Measurements from ENCODE around the gene ARPC5L. TPM values are rescaled to one million over a fixed set of nuclear protein-coding genes. Genes with fewer than 3 reads are reported as not detected.
A peak's percentile ranks its signal among the peaks of the same experiment; 100 is the strongest.

Gene ARPC5L
- total and polyA plus RNA-seq, 2 of the 13 experiments (the other 11 are each of a cell fraction or from before 2014, with no cell fraction given) = 29.9 to 33.8 TPM

DNA sequence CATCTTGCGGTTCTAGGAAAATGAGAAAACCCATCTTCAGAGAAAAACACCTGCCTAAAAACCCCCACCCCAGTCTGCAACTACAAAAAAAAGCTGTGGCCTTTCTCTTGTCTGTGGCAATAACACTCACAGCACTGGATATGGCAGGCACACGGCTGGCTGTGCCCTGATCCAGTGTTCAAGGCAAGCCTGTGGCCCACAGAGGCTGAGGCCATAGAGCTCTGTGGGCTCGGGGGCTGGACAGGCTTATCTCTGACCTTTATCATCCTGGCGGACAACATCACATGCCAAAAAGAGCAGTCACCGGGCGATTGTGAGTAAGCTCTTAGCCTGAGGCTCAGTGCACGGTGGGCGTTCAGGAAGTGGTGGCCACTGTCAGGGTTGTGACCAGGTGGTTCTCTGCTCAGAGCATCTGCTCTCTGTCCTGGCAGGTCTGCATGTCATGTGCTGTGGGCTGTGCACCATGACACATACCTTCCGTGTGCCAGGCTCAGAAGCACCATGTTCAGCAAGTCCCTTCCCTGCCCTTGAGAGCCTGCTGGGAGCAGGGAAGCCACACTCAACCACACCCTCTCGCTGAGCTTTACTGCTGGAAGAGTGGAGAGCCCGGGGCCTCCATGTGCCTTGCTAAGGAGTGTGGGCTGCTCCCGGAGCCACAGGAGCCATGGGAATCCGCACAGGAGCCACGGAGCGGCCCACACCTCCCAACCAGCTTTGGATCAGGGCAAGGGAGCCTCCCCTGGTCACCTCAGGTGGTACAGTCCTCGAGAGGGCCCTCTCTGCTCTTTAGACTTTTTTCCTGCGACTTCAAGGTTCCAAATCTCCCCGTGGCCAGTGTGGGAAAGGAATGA, 43.3 kb upstream of the ARPC5L start:
- 4% methylated on average over 4 of the region's 18 CpGs for WGBS (ENCODE audit: low lambda C conversion rate)
- BruUV-seq (replicated peaks) = TSS peak; percentile 85
- Histone ChIP-seq H3K4me3 (replicated peaks in 1 of 3; ENCODE audit: insufficient read depth in 1 of 3, low read depth in 2 of 3, low read length in 3 of 3) (peak overlapping the region; percentile 48 to 72 (median 54)), H3K4me2 (ENCODE audit: low read depth, low read length) (peak overlapping the region; percentile 89), H3K79me2 (ENCODE audit: insufficient read depth, low read length) (no peaks in the 10 kb centered on the region), H3K27me3 (ENCODE audit: control insufficient read depth in 1 of 2, insufficient read depth in 2 of 2, low read length in 2 of 2) (no peaks in the 10 kb centered on the region), H3K9me3 (ENCODE audit: low read length) (no peaks in the 10 kb centered on the region), H3K36me3 (replicated peaks in 1 of 2; ENCODE audit: control insufficient read depth in 1 of 2, insufficient read depth in 2 of 2, low read length in 2 of 2) (no peaks in the 10 kb centered on the region), H3K27ac (ENCODE audit: extremely low read length, insufficient read depth, low read length) (peak overlapping the region; percentile 63), H3K4me1 (ENCODE audit: insufficient read depth, low read length) (peaks cover 46% of the 10 kb centered on the region), H3K9ac (ENCODE audit: insufficient read depth, low read depth, low read length) (peak overlapping the region; percentile 64), H4K20me1 (ENCODE audit: insufficient read depth, low read length) (no peaks in the 10 kb centered on the region), H2AFZ (ENCODE audit: low read length) (peak overlapping the region; percentile 67)
- ATAC-seq = peak; percentile 91
- DNase-seq (ENCODE audit: low spot score) = peak; percentile 90
- CTCF ChIA-PET (ENCODE audit: low intra/inter-chr PET ratio, low total read pairs) = interaction anchor here (1.4 to 1.7 kb wide), 3 partner anchors 24 to 44 kb away, joined by 6 read pairs; partner anchors contain the start of gene WDR38
- in situ Hi-C loops (cut with HindIII; ENCODE audit: extremely low pct_ligation_motif_present, low pct_unique_long_range_greater_than_20kb) (no loop called here), intact Hi-C loops (cut with micrococcal nuclease; ENCODE audit: unreplicated experiment) (loop anchor here (2.0 to 5.0 kb wide), 2 partner anchors 24 to 41 kb away; partner anchors contain the start of gene OLFML2A)
- POLR2A ChIA-PET = interaction anchor here (0.9 to 2.7 kb wide), 16 partner anchors 10 to 48 kb away, joined by 3 to 28 read pairs (median 5); partner anchors contain the start of genes ARPC5L, NR6A1 and WDR38
- peak; percentile 72 for FAIRE-seq
- TF ChIP-seq ZNF552 (CRISPR knock-in tag; IDR thresholded peaks at IDR 0.05; ENCODE audit: borderline replicate concordance) = no peak; the same call in 1 of the 2 replicates
- TF ChIP-seq ZFY (CRISPR knock-in tag; IDR thresholded peaks at IDR 0.05) = peak; percentile 61
- TF ChIP-seq, protein P1, sequence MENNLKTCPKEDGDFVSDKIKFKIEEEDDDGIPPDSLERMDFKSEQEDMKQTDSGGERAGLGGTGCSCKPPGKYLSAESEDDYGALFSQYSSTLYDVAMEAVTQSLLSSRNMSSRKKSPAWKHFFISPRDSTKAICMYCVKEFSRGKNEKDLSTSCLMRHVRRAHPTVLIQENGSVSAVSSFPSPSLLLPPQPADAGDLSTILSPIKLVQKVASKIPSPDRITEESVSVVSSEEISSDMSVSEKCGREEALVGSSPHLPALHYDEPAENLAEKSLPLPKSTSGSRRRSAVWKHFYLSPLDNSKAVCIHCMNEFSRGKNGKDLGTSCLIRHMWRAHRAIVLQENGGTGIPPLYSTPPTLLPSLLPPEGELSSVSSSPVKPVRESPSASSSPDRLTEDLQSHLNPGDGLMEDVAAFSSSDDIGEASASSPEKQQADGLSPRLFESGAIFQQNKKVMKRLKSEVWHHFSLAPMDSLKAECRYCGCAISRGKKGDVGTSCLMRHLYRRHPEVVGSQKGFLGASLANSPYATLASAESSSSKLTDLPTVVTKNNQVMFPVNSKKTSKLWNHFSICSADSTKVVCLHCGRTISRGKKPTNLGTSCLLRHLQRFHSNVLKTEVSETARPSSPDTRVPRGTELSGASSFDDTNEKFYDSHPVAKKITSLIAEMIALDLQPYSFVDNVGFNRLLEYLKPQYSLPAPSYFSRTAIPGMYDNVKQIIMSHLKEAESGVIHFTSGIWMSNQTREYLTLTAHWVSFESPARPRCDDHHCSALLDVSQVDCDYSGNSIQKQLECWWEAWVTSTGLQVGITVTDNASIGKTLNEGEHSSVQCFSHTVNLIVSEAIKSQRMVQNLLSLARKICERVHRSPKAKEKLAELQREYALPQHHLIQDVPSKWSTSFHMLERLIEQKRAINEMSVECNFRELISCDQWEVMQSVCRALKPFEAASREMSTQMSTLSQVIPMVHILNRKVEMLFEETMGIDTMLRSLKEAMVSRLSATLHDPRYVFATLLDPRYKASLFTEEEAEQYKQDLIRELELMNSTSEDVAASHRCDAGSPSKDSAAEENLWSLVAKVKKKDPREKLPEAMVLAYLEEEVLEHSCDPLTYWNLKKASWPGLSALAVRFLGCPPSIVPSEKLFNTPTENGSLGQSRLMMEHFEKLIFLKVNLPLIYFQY (CRISPR knock-in tag; IDR thresholded peaks at IDR 0.05; ENCODE audit: borderline replicate concordance) = no peak
- TF ChIP-seq, protein P2, sequence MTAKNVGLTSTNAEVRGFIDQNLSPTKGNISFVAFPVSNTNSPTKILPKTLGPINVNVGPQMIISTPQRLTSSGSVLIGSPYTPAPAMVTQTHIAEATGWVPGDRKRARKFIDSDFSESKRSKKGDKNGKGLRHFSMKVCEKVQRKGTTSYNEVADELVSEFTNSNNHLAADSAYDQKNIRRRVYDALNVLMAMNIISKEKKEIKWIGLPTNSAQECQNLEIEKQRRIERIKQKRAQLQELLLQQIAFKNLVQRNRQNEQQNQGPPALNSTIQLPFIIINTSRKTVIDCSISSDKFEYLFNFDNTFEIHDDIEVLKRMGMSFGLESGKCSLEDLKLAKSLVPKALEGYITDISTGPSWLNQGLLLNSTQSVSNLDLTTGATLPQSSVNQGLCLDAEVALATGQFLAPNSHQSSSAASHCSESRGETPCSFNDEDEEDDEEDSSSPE (CRISPR knock-in tag; IDR thresholded peaks at IDR 0.05) = peak; percentile 22; the same call in 1 of the 2 replicates
- TF ChIP-seq, protein P3, sequence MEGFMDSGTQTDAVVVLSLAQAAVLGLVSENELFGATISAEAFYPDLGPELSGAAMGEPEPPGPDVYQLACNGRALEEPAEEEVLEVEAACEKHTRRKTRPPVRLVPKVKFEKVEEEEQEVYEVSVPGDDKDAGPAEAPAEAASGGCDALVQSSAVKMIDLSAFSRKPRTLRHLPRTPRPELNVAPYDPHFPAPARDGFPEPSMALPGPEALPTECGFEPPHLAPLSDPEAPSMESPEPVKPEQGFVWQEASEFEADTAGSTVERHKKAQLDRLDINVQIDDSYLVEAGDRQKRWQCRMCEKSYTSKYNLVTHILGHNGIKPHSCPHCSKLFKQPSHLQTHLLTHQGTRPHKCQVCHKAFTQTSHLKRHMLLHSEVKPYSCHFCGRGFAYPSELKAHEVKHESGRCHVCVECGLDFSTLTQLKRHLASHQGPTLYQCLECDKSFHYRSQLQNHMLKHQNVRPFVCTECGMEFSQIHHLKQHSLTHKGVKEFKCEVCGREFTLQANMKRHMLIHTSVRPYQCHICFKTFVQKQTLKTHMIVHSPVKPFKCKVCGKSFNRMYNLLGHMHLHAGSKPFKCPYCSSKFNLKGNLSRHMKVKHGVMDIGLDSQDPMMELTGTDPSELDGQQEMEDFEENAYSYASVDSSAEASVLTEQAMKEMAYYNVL (CRISPR knock-in tag; IDR thresholded peaks at IDR 0.05; ENCODE audit: borderline replicate concordance) = 0 out of 2 replicates have a peak, but pooled peaks have one; percentile 15
- peak; percentile 36; the same call in 1 of the 2 replicates for TF ChIP-seq ZMYM4 (CRISPR knock-in tag; IDR thresholded peaks at IDR 0.05)
- TF ChIP-seq, protein P4, sequence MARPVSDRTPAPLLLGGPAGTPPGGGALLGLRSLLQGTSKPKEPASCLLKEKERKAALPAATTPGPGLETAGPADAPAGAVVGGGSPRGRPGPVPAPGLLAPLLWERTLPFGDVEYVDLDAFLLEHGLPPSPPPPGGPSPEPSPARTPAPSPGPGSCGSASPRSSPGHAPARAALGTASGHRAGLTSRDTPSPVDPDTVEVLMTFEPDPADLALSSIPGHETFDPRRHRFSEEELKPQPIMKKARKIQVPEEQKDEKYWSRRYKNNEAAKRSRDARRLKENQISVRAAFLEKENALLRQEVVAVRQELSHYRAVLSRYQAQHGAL (CRISPR knock-in tag; IDR thresholded peaks at IDR 0.05; ENCODE audit: not compliant biosample characterization) = peak; percentile 39
- peak; percentile 40; the same call in 1 of the 2 replicates for TF ChIP-seq ESRRA (CRISPR knock-in tag; IDR thresholded peaks at IDR 0.05; ENCODE audit: low read depth)
- peak; percentile 58; the same call in 1 of the 2 replicates for TF ChIP-seq ZNF644 (CRISPR knock-in tag; IDR thresholded peaks at IDR 0.05; ENCODE audit: low read depth)
- TF ChIP-seq, protein P5, sequence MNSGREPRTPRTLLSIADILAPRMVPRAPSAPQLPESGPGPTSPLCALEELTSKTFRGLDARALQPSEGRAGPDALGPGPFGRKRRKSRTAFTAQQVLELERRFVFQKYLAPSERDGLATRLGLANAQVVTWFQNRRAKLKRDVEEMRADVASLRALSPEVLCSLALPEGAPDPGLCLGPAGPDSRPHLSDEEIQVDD (CRISPR knock-in tag; IDR thresholded peaks at IDR 0.05; ENCODE audit: borderline replicate concordance) = 0 out of 2 replicates have a peak, but pooled peaks have one; percentile 22
- TF ChIP-seq NR2F6 (IDR thresholded peaks at IDR 0.05) = 0 out of 2 replicates have a peak, but pooled peaks have one; percentile 43
- peak; percentile 74 for TF ChIP-seq NR2F6 (CRISPR knock-in tag; IDR thresholded peaks at IDR 0.05)
